GM12874 (cell line): Measurements from ENCODE around the gene ACER2.

Experiments
- CTCF ChIP-seq: IDR thresholded peaks from 2 replicates; pipeline ENCODE4 v1.5.1; 2011; ENCODE audit warnings: low read depth, mild to moderate bottlenecking, control low read depth, low read length, moderate library complexity; ENCODE audit not compliant: insufficient read depth

The ACER2 gene

GRCh38 chr9:19461135-19461534 lies 52.3 kb downstream of the ACER2 start:
- TF ChIP-seq CTCF = no peak

DNA sequence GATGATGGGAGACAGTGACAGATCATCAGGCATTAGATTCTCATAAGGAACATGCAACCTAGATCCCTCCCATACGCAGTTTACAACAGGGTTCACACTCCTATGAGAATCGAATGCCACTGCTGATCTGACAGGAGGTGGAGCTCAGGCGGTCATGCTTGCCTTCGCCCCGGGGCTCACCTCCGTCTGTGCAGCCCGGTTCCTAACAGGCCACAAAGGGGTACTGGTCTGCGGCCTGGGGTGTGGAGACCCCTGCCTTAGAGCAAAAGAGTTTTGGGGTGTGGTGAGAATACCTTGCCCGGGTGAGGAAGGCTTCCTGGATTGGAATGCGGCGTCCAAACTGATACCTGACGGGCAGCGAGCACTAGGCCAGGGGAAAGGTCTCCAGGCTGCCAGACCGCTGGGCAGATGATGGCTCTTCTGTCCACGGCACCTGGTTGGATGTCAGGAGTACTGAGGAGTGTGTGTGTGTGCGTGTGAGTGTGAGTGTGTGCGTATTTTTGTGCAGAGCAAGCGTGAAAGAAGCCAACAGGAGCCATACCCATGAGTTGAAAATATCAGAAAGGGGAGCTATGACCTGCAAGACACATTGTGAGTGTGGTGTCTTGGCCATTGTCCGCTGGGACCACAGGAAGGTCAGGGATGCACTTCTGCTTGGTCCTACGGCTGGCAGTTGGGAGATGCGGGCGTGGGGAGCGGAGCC lies 55.4 kb downstream of the ACER2 start:
- TF ChIP-seq CTCF = no peak

- TF ChIP-seq CTCF = peak; percentile 89
Measured at GRCh38 chr9:19464764-19465585, 56.2 kb downstream of the ACER2 start.

GRCh38 chr9:19465586-19466279 lies 56.9 kb downstream of the ACER2 start:
- no peak for TF ChIP-seq CTCF

DNA sequence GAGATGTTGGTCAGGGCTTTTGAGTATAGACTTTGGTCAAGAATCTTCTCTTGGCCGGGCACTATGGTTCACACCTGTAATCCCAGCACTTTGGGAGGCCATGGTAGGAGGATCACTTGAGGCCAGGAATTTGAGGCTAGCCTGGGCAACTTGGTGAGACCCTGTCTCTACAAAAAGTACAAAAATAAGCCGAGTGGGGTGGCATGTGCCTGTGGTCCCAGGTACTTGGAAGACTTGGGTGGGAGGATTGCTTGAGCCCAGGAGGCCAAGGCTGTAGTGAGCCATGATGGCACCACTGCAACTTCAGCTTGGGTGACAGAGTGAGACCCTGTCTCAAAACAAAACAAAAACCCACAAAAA lies 57.5 kb downstream of the ACER2 start:
- no peak for TF ChIP-seq CTCF

DNA sequence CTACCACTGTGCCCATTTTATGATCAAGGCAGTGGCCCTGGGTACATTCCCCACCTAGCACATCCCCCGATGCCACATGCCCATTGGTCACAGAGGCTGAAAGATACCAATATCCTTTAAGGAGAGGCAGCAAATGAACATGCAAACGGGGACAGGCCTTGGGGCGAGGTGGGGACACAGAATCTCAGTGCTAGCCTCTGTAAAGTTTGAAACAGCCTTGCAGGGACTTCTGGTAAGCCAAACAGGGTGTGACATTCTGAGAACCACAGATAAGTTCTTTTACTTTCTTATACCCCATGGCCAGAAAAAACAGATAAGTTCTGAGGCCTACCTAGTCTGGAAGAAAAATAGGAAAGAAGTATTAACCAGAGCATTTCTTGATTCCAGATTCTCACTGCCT lies 60.5 kb downstream of the ACER2 start:
- no peak for TF ChIP-seq CTCF

DNA sequence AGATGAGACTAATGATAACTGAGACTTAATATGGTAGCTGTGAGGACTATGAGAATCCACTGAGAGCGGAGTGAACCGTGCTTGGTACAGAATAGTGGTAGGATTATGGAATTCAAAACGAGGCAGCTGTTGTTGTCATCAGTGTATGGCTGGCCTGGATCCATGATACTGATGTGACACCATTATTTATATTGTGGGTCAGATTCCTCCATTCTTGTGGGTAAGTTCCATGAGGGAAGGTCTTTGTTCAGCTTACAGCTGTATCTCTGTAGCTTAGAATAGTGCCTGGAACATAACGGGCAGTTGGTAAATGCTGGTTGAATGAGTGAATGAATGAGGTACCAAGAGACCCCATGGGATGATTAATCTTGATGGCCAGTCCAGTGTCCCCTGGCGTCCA lies 61.8 kb downstream of the ACER2 start:
- TF ChIP-seq CTCF = no peak
